Breast epithelium (tissue), 3 donors: ENCODE results near the gene ASXL2.
"Not testable (repeated sequence)": the region's sequence is repeated elsewhere in the genome, so short reads cannot be mapped to it uniquely, and the experiment has no call there.

ENCODE experiments used
- CTCF ChIP-seq, 3 donors: fragments of 450-650 bp; IDR thresholded peaks; one replicate each; pipeline ENCODE4 v1.5.1; 2016 to 2017; ENCODE audit warnings: antibody characterized with exemption in 3 of 3, mild to moderate bottlenecking in 3 of 3, moderate library complexity in 3 of 3
- POLR2A ChIP-seq: fragments of 450-650 bp; IDR thresholded peaks from one replicate; pipeline ENCODE4 v1.6.1; 2016; ENCODE audit warnings: antibody characterized with exemption, mild to moderate bottlenecking, moderate library complexity
- POLR2AphosphoS5 ChIP-seq, 3 donors: sonication (generic); formaldehyde crosslinking; IDR thresholded peaks; one replicate each; pipeline ENCODE4 v1.6.1; 2017; ENCODE audit warnings: antibody characterized with exemption in 3 of 3

GRCh38 chr2:25917411-25917810, 39.1 kb upstream of the ASXL2 start:
- TF ChIP-seq POLR2AphosphoS5 (IDR thresholded peaks at IDR 0.05); POLR2A; CTCF (IDR thresholded peaks at IDR 0.05): not testable (repeated sequence)
